Esophagus muscularis mucosa (tissue), 4 donors: ENCODE measurements around the gene DHX32. TPM values are rescaled to one million over a fixed set of nuclear protein-coding genes. Genes with fewer than 3 reads are reported as not detected.
"Not testable (repeated sequence)": the region's sequence is repeated elsewhere in the genome, so short reads cannot be mapped to it uniquely, and the experiment has no call there.

Experiments
- DNase-seq: peaks from one replicate; pipeline ENCODE4 v3.0.0-alpha.2; 2017; ENCODE audit errors: extremely low spot score
- H3K27ac ChIP-seq, 4 donors: fragments of 200-600 bp; sonication (generic); replicated peaks in 1 of 4; 1 replicate in 3 of 4; 2 replicates in 1 of 4; pipeline ENCODE4 v1.5.1; 2016 to 2019; ENCODE audit warnings: mild to moderate bottlenecking in 1 of 4
- H3K27me3 ChIP-seq, 4 donors: fragments of 200-600 bp; sonication (generic); one replicate each; pipeline versions ENCODE4 v1.5.1 to v1.6.0; 2016 to 2019
- H3K36me3 ChIP-seq, 4 donors: fragments of 200-600 bp; sonication (generic); one replicate each; pipeline ENCODE4 v1.5.1; 2016 to 2019
- H3K4me1 ChIP-seq, 4 donors: fragments of 200-600 bp; sonication (generic); one replicate each; pipeline ENCODE4 v1.5.1; 2016 to 2019
- H3K4me3 ChIP-seq, 4 donors: fragments of 200-600 bp; sonication (generic); 1 replicate in 2 of 4; 2 replicates in 2 of 4; pipeline ENCODE4 v1.5.1; 2016 to 2019; ENCODE audit warnings: mild to moderate bottlenecking in 4 of 4, moderate library complexity in 1 of 4
- H3K9me3 ChIP-seq, 4 donors: fragments of 200-600 bp; sonication (generic); 1 replicate in 3 of 4; 2 replicates in 1 of 4; pipeline ENCODE4 v1.5.1; 2016 to 2019
- CTCF ChIP-seq, 3 experiments: fragments of 200-600 bp in 2 of 3; fragments of 450-650 bp in 1 of 3; sonication (generic) in 2 of 3; IDR thresholded peaks; one replicate each; pipeline ENCODE4 v1.5.1; 2017 to 2019; ENCODE audit warnings: antibody characterized with exemption in 3 of 3, mild to moderate bottlenecking in 2 of 3, moderate library complexity in 1 of 3
- EP300 ChIP-seq: sonication (generic); formaldehyde crosslinking; IDR thresholded peaks from one replicate; pipeline ENCODE4 v1.6.1; 2017; ENCODE audit warnings: antibody characterized with exemption
- POLR2A ChIP-seq: fragments of 450-650 bp; IDR thresholded peaks from one replicate; pipeline ENCODE4 v1.6.1; 2017; ENCODE audit warnings: antibody characterized with exemption, moderate library complexity, mild to moderate bottlenecking, low read depth
- POLR2AphosphoS5 ChIP-seq, 2 donors: sonication (generic); formaldehyde crosslinking; IDR thresholded peaks; one replicate each; pipeline ENCODE4 v1.6.1; 2017; ENCODE audit warnings: antibody characterized with exemption in 2 of 2
- WGBS: methylation state at CpG from one replicate; pipeline ENCODE4 v1.1.5; 2018; 5-methylcytosine and 5-hydroxymethylcytosine counted together
- intact Hi-C: fragments of 100-400 bp; cut with DNase I; formaldehyde crosslinking; loops from one replicate; pipeline ENCODE4 v1.15.1; 2023
- total RNA-seq, 4 donors: library from RNA; depleted of rRNA; stranded (reverse); fragments of >200 nt; gene quantifications; one replicate each; pipeline versions ENCODE4 v1.1.0 to v1.2.1, GENCODE V29; 2016

The DHX32 gene
- total RNA-seq, 4 donors from 2014 or later = 22.4 to 26.2 (median 25.0) TPM

- Histone ChIP-seq H3K27ac (peak within 1 kb of the TSS; percentile 84 to 89 (median 86)), H3K4me3 (peak within 1 kb of the TSS; percentile 78 to 84 (median 82)), H3K4me1 (peaks cover 7 to 19% (median 17%) of the 10 kb centered on the region in 4 donors)
- intact Hi-C loops, H3K9me3 ChIP-seq, H3K36me3 ChIP-seq, H3K27me3 ChIP-seq: not testable (repeated sequence)
- TF ChIP-seq POLR2AphosphoS5 (IDR thresholded peaks at IDR 0.05) (peak; percentile 73 to 76), POLR2A (peak; percentile 47)
- DNase-seq = peak; percentile 96
- WGBS = 31% methylated on average over 81 of the region's 106 CpGs
Measured at GRCh38 chr10:125896088-125896934, 15.2 kb upstream of the DHX32 start, which contains the start of gene FANK1. TSS of gene FANK1 (plus strand) at chr10:125896564. CDS start at chr10:125896643, 79 bp downstream.

GRCh38 chr10:125895130-125896087 lies 14.3 kb upstream of the DHX32 start:
- intact Hi-C loops, H3K27me3 ChIP-seq, H3K36me3 ChIP-seq, H3K9me3 ChIP-seq: not testable (repeated sequence)
- Histone ChIP-seq H3K4me3 (peak overlapping the region; percentile 78 to 84 (median 82)), H3K4me1 (peaks cover 7 to 19% (median 17%) of the 10 kb centered on the region in 4 donors), H3K27ac (peak overlapping the region; percentile 84 to 89 (median 86))
- peak; percentile 94 for DNase-seq
- WGBS = 37% methylated on average over 30 of the region's 50 CpGs
- peak in 1 of 2 donors; percentile 20 for TF ChIP-seq POLR2AphosphoS5 (IDR thresholded peaks at IDR 0.05)

- DNase-seq, intact Hi-C loops, H3K9me3 ChIP-seq, H3K36me3 ChIP-seq, H3K27ac ChIP-seq, H3K4me3 ChIP-seq, H3K27me3 ChIP-seq: not testable (repeated sequence)
- peaks cover 7 to 19% (median 17%) of the 10 kb centered on the region in 4 donors for H3K4me1 ChIP-seq
- WGBS = 90% methylated on average over 3 of the region's 3 CpGs
Measured at GRCh38 chr10:125894176-125894575, 13.1 kb upstream of the DHX32 start.

- DNase-seq = not testable (repeated sequence)
Measured at GRCh38 chr10:125892402-125892801, 11.3 kb upstream of the DHX32 start.

GRCh38 chr10:125889441-125889840 lies 8.3 kb upstream of the DHX32 start:
- H3K4me1 ChIP-seq, H3K27ac ChIP-seq, intact Hi-C loops, H3K27me3 ChIP-seq, H3K9me3 ChIP-seq, DNase-seq, H3K4me3 ChIP-seq: not testable (repeated sequence)
- WGBS = 61% methylated on average over 4 of the region's 4 CpGs
- H3K36me3 ChIP-seq = peaks cover 0 to 10% (median 2%) of the 10 kb centered on the region in 4 donors

More at GRCh38 chr10:125892402-125892801, 11.3 kb upstream of the DHX32 start:
- H3K9me3 ChIP-seq, H3K36me3 ChIP-seq, H3K27ac ChIP-seq, H3K4me3 ChIP-seq, intact Hi-C loops, H3K27me3 ChIP-seq: not testable (repeated sequence)
- WGBS = 82% methylated on average over 5 of the region's 5 CpGs
- H3K4me1 ChIP-seq = peaks cover 7 to 19% (median 17%) of the 10 kb centered on the region in 4 donors

GRCh38 chr10:125886914-125887512 lies 5.9 kb upstream of the DHX32 start:
- 84% methylated on average over 3 of the region's 3 CpGs for WGBS

More at GRCh38 chr10:125886914-125887512, 5.9 kb upstream of the DHX32 start:
- Histone ChIP-seq H3K27ac (no peak overlapping the region), H3K36me3 (peaks cover 0 to 17% (median 2%) of the 10 kb centered on the region in 4 donors), H3K4me3 (no peak overlapping the region), H3K4me1 (no peaks in the 10 kb centered on the region), H3K9me3 (no peaks in the 10 kb centered on the region), H3K27me3 (no peaks in the 10 kb centered on the region)
- TF ChIP-seq POLR2A (no peak), CTCF (IDR thresholded peaks at IDR 0.05) (no peak), EP300 (no peak), POLR2AphosphoS5 (IDR thresholded peaks at IDR 0.05) (no peak)
- DNase-seq = no peak
- intact Hi-C loops = no loop called here
